ENCODE measurements around the gene CNOT4.

CNOT4 gene

GRCh38 chr7:135320268-135320667 lies 189.6 kb downstream of the CNOT4 start:
- H3K27me3 ChIP-seq (ENCODE audit: insufficient read depth, poor library complexity, severe bottlenecking): no peaks in the 10 kb centered on the region
- no peak overlapping the region for H3K4me3 ChIP-seq (replicated peaks; ENCODE audit: insufficient read depth, low read length)
- no peak for DNase-seq (ENCODE audit: low read depth in 1 of 2, low spot score in 1 of 2)
- no peak overlapping the region for H3K27ac ChIP-seq (replicated peaks)
- no peak for TF ChIP-seq SPI1 (IDR thresholded peaks at IDR 0.05; ENCODE audit: borderline replicate concordance, low read depth)
- TF ChIP-seq, protein P1, sequence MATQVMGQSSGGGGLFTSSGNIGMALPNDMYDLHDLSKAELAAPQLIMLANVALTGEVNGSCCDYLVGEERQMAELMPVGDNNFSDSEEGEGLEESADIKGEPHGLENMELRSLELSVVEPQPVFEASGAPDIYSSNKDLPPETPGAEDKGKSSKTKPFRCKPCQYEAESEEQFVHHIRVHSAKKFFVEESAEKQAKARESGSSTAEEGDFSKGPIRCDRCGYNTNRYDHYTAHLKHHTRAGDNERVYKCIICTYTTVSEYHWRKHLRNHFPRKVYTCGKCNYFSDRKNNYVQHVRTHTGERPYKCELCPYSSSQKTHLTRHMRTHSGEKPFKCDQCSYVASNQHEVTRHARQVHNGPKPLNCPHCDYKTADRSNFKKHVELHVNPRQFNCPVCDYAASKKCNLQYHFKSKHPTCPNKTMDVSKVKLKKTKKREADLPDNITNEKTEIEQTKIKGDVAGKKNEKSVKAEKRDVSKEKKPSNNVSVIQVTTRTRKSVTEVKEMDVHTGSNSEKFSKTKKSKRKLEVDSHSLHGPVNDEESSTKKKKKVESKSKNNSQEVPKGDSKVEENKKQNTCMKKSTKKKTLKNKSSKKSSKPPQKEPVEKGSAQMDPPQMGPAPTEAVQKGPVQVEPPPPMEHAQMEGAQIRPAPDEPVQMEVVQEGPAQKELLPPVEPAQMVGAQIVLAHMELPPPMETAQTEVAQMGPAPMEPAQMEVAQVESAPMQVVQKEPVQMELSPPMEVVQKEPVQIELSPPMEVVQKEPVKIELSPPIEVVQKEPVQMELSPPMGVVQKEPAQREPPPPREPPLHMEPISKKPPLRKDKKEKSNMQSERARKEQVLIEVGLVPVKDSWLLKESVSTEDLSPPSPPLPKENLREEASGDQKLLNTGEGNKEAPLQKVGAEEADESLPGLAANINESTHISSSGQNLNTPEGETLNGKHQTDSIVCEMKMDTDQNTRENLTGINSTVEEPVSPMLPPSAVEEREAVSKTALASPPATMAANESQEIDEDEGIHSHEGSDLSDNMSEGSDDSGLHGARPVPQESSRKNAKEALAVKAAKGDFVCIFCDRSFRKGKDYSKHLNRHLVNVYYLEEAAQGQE (IDR thresholded peaks at IDR 0.05; ENCODE audit: insufficient replicate concordance, low read depth): no peak
- no peak for TF ChIP-seq POLR2AphosphoS5 (IDR thresholded peaks at IDR 0.05; ENCODE audit: low read depth)
- TF ChIP-seq GABPA (IDR thresholded peaks at IDR 0.05; ENCODE audit: low read depth): no peak
- TF ChIP-seq, protein P2, sequence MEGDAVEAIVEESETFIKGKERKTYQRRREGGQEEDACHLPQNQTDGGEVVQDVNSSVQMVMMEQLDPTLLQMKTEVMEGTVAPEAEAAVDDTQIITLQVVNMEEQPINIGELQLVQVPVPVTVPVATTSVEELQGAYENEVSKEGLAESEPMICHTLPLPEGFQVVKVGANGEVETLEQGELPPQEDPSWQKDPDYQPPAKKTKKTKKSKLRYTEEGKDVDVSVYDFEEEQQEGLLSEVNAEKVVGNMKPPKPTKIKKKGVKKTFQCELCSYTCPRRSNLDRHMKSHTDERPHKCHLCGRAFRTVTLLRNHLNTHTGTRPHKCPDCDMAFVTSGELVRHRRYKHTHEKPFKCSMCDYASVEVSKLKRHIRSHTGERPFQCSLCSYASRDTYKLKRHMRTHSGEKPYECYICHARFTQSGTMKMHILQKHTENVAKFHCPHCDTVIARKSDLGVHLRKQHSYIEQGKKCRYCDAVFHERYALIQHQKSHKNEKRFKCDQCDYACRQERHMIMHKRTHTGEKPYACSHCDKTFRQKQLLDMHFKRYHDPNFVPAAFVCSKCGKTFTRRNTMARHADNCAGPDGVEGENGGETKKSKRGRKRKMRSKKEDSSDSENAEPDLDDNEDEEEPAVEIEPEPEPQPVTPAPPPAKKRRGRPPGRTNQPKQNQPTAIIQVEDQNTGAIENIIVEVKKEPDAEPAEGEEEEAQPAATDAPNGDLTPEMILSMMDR (IDR thresholded peaks at IDR 0.05; ENCODE audit: insufficient read depth, low read length): no peak

DNA sequence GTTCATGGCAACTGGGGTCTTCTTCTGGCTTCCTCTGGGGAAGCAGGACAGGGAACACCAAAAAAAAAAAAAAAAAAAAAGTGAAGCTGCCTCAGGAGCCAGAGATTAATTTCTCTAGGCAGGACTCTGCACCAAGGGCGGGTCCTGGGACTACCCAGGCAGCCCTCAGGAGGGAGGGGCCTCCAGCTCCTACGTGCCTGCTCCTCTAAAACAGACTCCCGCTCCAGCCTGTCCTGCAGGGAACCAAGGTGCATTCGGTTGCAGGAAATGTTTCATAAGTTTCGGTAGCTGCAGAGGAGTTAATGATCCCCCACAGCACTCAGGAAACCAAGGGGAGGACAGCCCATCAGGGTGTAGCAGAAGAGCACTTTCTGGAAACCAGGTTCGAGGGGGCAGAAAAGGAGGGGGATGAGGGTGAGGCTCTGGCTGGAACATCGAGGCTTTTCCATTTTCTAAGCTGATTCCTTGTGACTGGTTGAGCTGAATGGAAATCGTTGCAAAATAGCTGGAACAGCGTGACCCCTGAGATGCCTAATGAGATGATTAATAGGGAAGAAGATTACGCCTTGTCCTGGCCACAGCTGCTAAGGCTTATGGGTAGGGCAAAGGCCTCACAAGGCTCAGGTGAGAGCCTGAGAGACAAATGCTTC lies 192.1 kb downstream of the CNOT4 start:
- no peak for DNase-seq (ENCODE audit: low read depth in 1 of 2, low spot score in 1 of 2)
- H3K27ac ChIP-seq (replicated peaks): no peak overlapping the region
- TF ChIP-seq POLR2AphosphoS5 (IDR thresholded peaks at IDR 0.05; ENCODE audit: low read depth) (no peak), SPI1 (IDR thresholded peaks at IDR 0.05; ENCODE audit: borderline replicate concordance, low read depth) (no peak), GABPA (IDR thresholded peaks at IDR 0.05; ENCODE audit: low read depth) (no peak)
- TF ChIP-seq, protein P1 (IDR thresholded peaks at IDR 0.05; ENCODE audit: insufficient replicate concordance, low read depth): no peak
- TF ChIP-seq, protein P2 (IDR thresholded peaks at IDR 0.05; ENCODE audit: insufficient read depth, low read length): no peak
- H3K4me3 ChIP-seq (replicated peaks; ENCODE audit: insufficient read depth, low read length): no peak overlapping the region
- no peaks in the 10 kb centered on the region for H3K27me3 ChIP-seq (ENCODE audit: insufficient read depth, poor library complexity, severe bottlenecking)

GRCh38 chr7:135316648-135317313 lies 193.1 kb downstream of the CNOT4 start:
- no peaks in the 10 kb centered on the region for H3K27me3 ChIP-seq (ENCODE audit: insufficient read depth, poor library complexity, severe bottlenecking)
- H3K27ac ChIP-seq (replicated peaks): no peak overlapping the region
- no peak for DNase-seq (ENCODE audit: low read depth in 1 of 2, low spot score in 1 of 2)
- TF ChIP-seq SPI1 (IDR thresholded peaks at IDR 0.05; ENCODE audit: borderline replicate concordance, low read depth) (no peak), GABPA (IDR thresholded peaks at IDR 0.05; ENCODE audit: low read depth) (no peak), POLR2AphosphoS5 (IDR thresholded peaks at IDR 0.05; ENCODE audit: low read depth) (no peak)
- TF ChIP-seq, protein P1 (IDR thresholded peaks at IDR 0.05; ENCODE audit: insufficient replicate concordance, low read depth): no peak
- TF ChIP-seq, protein P2 (IDR thresholded peaks at IDR 0.05; ENCODE audit: insufficient read depth, low read length): no peak
- H3K4me3 ChIP-seq (replicated peaks; ENCODE audit: insufficient read depth, low read length): no peak overlapping the region
